ENCODE measurements around the gene NDUFAF2.
A peak's percentile ranks its signal among the peaks of the same experiment; 100 is the strongest.
"Not testable (repeated sequence)": the region's sequence is repeated elsewhere in the genome, so short reads cannot be mapped to it uniquely, and the experiment has no call there.

The NDUFAF2 gene

DNA sequence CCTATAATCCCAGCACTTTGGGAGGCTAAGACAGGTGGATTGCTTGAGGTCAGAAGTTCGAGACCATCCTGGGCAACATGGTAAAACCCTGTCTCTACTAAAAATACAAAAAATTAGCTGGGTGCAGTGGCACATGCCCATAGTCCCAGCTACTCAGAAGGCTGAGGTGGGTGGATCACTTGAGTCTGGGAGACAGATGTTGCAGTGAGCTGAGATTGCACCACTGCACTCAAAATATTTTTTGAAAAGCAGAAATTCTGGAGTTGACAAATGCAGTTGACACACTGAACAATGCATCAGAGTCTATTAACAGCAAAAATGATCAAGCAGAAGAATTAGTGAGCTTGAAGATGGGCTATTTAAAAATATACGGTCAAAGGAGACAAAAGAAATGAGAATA, 35.5 kb downstream of the NDUFAF2 start:
- DNase-seq (ENCODE audit: insufficient read length, low spot score) = no peak
- TF ChIP-seq PAX5 (IDR thresholded peaks at IDR 0.05; ENCODE audit: insufficient read depth, low read length, severe bottlenecking) (no peak), POLR2AphosphoS5 (IDR thresholded peaks at IDR 0.05; ENCODE audit: low read depth, low read length) (no peak), POU2F2 (IDR thresholded peaks at IDR 0.05; ENCODE audit: low read depth, low read length) (no peak), POLR2A (IDR thresholded peaks at IDR 0.05; ENCODE audit: low read depth, low read length) (no peak), TAF1 (IDR thresholded peaks at IDR 0.05; ENCODE audit: low read depth, low read length) (no peak), SPI1 (IDR thresholded peaks at IDR 0.05; ENCODE audit: low read depth, low read length) (no peak)
- FAIRE-seq = no peak

DNA sequence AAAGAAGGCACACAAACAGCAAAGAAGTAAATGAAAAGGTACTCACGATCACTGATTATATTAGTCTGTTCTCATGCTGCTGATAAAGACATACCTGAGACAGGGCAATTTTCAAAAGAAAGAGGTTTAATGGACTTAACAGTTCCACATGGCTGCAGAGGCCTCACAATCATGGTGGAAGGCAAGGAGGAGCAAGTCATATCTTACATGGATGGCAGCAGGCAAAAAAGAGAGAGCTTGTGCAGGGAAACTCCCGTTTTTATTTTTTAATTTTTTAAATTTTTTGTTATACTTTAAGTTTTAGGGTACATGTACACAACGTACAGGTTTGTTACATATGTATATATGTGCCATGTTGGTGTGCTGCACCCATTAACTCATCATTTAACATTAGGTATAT, 37.1 kb downstream of the NDUFAF2 start:
- FAIRE-seq; DNase-seq (ENCODE audit: insufficient read length, low spot score): not testable (repeated sequence)

DNA sequence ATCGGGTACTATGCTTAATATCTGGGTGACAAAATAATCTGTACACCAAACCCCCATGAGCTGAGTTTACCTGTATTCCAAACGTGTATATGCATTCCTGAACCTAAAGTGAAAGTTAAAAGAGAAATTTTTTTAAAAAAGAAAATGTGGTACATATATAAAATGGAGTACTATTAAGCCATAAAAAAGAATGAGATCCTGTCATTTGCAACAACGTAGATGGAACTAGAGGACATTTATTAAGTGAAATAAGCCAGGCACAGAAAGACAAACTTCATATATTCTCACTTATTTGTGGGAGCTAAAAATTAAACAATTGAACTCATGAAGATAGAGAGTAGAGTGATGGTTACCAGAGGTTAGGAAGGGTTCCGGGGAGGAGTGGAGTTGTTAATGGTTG, 44.8 kb downstream of the NDUFAF2 start:
- TF ChIP-seq PAX5 (IDR thresholded peaks at IDR 0.05; ENCODE audit: insufficient read depth, low read length, severe bottlenecking) (no peak), SPI1 (IDR thresholded peaks at IDR 0.05; ENCODE audit: low read depth, low read length) (no peak), POLR2A (IDR thresholded peaks at IDR 0.05; ENCODE audit: low read depth, low read length) (no peak), POU2F2 (IDR thresholded peaks at IDR 0.05; ENCODE audit: low read depth, low read length) (no peak), TAF1 (IDR thresholded peaks at IDR 0.05; ENCODE audit: low read depth, low read length) (no peak), POLR2AphosphoS5 (IDR thresholded peaks at IDR 0.05; ENCODE audit: low read depth, low read length) (no peak)
- no peak for FAIRE-seq
- no peak for DNase-seq (ENCODE audit: insufficient read length, low spot score)

DNA sequence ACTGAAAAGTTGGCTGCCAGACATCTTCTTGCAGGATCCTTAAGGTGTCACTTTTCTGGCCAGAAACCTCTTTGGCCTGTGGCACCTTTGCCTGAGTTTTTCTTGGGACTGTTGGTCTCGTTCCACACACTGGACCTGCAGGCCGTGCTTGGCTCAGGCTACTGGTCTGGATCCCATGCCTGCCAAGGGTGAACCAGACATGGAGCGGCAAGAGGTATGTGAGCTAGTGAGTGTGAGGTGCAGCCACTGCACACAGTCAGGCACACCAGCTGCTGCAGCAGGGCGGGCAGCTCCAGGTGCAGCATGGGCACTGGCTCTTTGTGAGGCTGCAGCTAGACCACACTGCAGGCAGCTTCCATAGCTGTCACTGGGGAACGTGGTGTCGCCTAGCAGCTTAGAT, 47.9 kb downstream of the NDUFAF2 start:
- no peak for TF ChIP-seq POLR2AphosphoS5 (IDR thresholded peaks at IDR 0.05; ENCODE audit: low read depth, low read length)
- TF ChIP-seq POLR2A (IDR thresholded peaks at IDR 0.05; ENCODE audit: low read depth, low read length) = no peak
- no peak for TF ChIP-seq POU2F2 (IDR thresholded peaks at IDR 0.05; ENCODE audit: low read depth, low read length)
- no peak for TF ChIP-seq SPI1 (IDR thresholded peaks at IDR 0.05; ENCODE audit: low read depth, low read length)
- no peak for TF ChIP-seq PAX5 (IDR thresholded peaks at IDR 0.05; ENCODE audit: insufficient read depth, low read length, severe bottlenecking)
- TF ChIP-seq TAF1 (IDR thresholded peaks at IDR 0.05; ENCODE audit: low read depth, low read length) = no peak
- FAIRE-seq (no peak), DNase-seq (ENCODE audit: insufficient read length, low spot score) (no peak)

DNA sequence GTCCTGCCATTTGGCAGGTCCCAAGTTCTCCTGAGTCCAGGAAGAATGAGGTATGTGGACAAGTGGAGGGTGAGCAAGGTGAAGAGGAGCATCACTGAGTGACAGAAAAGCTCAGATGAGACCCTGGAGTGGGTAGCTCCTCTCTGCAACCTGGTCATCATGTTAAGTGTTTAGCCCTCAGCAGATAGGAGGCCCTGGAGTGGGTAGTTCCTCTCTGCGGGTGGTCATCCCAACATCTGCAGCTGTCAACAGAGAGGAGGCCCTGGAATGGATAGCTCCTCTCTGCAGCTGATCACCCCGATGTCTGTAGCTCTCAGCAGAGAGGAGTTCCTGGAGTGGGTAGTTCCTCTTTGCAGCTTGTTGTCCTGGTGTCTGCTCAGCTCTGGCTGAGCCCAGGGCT, 48.4 kb downstream of the NDUFAF2 start:
- no peak for TF ChIP-seq POLR2A (IDR thresholded peaks at IDR 0.05; ENCODE audit: low read depth, low read length)
- TF ChIP-seq PAX5 (IDR thresholded peaks at IDR 0.05; ENCODE audit: insufficient read depth, low read length, severe bottlenecking) = no peak
- no peak for TF ChIP-seq POU2F2 (IDR thresholded peaks at IDR 0.05; ENCODE audit: low read depth, low read length)
- no peak for TF ChIP-seq SPI1 (IDR thresholded peaks at IDR 0.05; ENCODE audit: low read depth, low read length)
- no peak for TF ChIP-seq TAF1 (IDR thresholded peaks at IDR 0.05; ENCODE audit: low read depth, low read length)
- TF ChIP-seq POLR2AphosphoS5 (IDR thresholded peaks at IDR 0.05; ENCODE audit: low read depth, low read length) = no peak
- FAIRE-seq (no peak), DNase-seq (ENCODE audit: insufficient read length, low spot score) (no peak)

DNA sequence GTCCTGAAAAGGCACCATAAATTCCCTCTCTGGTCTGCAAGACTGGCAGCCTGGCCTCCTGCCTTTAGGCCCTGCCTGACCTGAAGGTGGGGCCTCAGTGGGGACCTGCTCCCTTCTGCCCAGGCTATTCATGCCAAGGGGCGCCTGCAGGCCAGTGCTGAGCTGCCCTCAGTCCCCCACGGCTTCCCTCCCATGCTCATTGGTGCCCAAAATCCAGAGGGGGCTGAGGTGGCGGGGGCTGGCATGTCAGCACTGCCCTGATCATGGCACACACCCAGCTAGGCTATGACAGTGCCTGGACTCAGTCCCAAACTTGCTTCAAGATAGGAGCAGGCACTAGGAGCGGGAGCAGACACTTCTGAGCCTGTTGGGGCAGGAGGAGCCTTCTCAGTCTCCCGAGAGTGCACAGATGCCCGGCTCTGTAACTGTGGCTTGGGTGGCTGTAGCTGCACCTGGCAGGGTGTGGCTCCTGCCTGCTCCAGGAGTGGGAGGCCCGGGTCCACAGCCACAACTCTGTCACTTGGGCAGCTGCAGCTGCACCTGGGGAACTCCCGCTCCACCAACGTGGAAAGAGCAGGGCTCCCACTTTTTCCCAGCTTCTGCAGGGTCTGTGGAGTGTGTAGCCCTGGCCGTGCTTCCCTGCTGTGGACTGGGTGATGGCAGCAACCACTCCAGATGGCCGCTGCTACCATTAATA, 49.0 kb downstream of the NDUFAF2 start:
- no peak for DNase-seq (ENCODE audit: insufficient read length, low spot score)
- no peak for FAIRE-seq
- TF ChIP-seq POLR2A (IDR thresholded peaks at IDR 0.05; ENCODE audit: low read depth, low read length) = no peak
- TF ChIP-seq POU2F2 (IDR thresholded peaks at IDR 0.05; ENCODE audit: low read depth, low read length) = no peak
- no peak for TF ChIP-seq PAX5 (IDR thresholded peaks at IDR 0.05; ENCODE audit: insufficient read depth, low read length, severe bottlenecking)

DNA sequence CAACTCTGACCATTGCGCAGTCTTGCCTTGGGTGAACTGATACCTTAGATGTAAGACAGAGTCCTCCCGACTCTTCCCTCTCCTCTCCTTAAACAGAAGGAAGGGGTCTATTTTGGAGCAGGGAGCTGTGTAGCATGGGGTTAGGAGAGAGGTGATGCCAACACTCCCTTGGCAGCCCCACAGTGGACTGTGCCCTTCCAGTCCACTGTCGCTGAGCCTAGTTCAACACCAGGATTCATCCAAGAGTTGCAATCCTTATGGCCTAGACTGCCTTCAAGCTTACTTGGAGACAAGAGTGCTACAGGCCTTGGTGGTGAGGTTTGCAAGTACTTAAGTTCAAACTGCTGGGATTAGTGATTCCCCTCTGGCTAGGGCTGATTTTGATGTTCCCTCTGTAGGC, 51.4 kb downstream of the NDUFAF2 start:
- TF ChIP-seq POLR2A (IDR thresholded peaks at IDR 0.05; ENCODE audit: low read depth, low read length) (no peak), TAF1 (IDR thresholded peaks at IDR 0.05; ENCODE audit: low read depth, low read length) (no peak), SPI1 (IDR thresholded peaks at IDR 0.05; ENCODE audit: low read depth, low read length) (no peak), POLR2AphosphoS5 (IDR thresholded peaks at IDR 0.05; ENCODE audit: low read depth, low read length) (no peak), POU2F2 (IDR thresholded peaks at IDR 0.05; ENCODE audit: low read depth, low read length) (no peak), PAX5 (IDR thresholded peaks at IDR 0.05; ENCODE audit: insufficient read depth, low read length, severe bottlenecking) (no peak)
- FAIRE-seq (peak; percentile 5), DNase-seq (ENCODE audit: insufficient read length, low spot score) (no peak)

DNA sequence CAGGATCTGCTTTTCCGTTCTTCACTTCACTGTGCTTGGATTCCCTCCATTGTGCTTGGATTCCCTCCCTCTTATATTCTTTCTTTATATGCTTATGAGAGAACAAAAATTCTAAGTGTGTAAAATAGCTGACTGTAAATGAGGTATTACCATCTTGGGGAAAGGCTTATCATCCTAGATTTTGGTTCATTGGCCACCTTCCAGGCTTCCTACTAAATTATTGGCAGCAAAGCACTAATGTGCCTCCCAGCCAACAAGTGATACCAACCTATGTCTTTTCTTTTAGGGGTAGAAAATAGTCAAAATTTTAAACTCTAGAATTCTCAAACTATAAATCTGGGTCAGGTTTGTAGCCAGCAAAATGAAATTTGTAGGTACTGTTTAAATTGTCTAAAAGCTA, 52.7 kb downstream of the NDUFAF2 start:
- TF ChIP-seq SPI1 (IDR thresholded peaks at IDR 0.05; ENCODE audit: low read depth, low read length) (no peak), POLR2A (IDR thresholded peaks at IDR 0.05; ENCODE audit: low read depth, low read length) (no peak)
- DNase-seq (ENCODE audit: insufficient read length, low spot score) (no peak), FAIRE-seq (no peak)

DNA sequence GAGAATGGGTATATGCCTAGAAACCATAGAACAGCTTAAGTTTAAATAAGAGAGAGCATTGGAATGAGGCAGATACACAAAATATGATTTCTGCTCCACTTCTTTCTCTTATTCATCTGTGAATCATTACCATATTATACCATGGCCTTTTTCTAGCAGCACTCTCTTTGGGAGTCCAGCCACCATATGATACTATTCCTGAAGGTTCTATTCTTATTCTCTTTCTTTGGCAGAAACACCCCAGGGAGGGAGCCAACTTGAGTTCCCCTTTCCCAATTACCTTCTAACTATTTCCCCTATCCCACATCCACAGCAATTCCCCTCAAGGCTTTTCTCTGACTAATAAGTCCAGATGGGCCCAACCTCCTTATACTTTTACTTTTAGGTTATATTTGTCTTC, 55.9 kb downstream of the NDUFAF2 start:
- DNase-seq (ENCODE audit: insufficient read length, low spot score) (no peak), FAIRE-seq (no peak)
- TF ChIP-seq POU2F2 (IDR thresholded peaks at IDR 0.05; ENCODE audit: low read depth, low read length) (no peak), PAX5 (IDR thresholded peaks at IDR 0.05; ENCODE audit: insufficient read depth, low read length, severe bottlenecking) (no peak), POLR2AphosphoS5 (IDR thresholded peaks at IDR 0.05; ENCODE audit: low read depth, low read length) (no peak), TAF1 (IDR thresholded peaks at IDR 0.05; ENCODE audit: low read depth, low read length) (no peak), POLR2A (IDR thresholded peaks at IDR 0.05; ENCODE audit: low read depth, low read length) (no peak), SPI1 (IDR thresholded peaks at IDR 0.05; ENCODE audit: low read depth, low read length) (no peak)

DNA sequence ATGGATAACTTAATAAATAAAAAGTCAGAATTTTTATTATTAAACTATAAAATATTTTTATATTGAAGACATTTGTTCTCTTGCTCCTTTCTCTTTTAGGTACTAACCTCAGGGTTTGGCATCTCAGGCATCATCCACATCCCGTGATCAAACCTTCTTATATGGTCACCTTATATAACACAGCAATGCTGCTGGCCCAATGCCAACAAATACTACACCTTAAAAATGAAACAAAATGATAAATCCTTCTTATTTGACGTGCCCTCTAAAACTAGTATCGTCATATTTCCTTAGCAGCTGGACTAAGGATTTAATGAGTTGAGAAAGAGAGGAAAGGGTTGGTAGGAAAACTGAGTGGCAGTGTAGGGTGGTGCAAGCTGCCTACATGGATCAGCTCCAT, 56.6 kb downstream of the NDUFAF2 start:
- no peak for FAIRE-seq
- TF ChIP-seq PAX5 (IDR thresholded peaks at IDR 0.05; ENCODE audit: insufficient read depth, low read length, severe bottlenecking) (no peak), POLR2A (IDR thresholded peaks at IDR 0.05; ENCODE audit: low read depth, low read length) (no peak), POLR2AphosphoS5 (IDR thresholded peaks at IDR 0.05; ENCODE audit: low read depth, low read length) (no peak), POU2F2 (IDR thresholded peaks at IDR 0.05; ENCODE audit: low read depth, low read length) (no peak), TAF1 (IDR thresholded peaks at IDR 0.05; ENCODE audit: low read depth, low read length) (no peak), SPI1 (IDR thresholded peaks at IDR 0.05; ENCODE audit: low read depth, low read length) (no peak)
- DNase-seq (ENCODE audit: insufficient read length, low spot score) = no peak
